Esophagus (tissue), 2 donors: ENCODE measurements around the gene NNAT. TPM values are rescaled to one million over a fixed set of nuclear protein-coding genes. Genes with fewer than 3 reads are reported as not detected.

Experiments used
- H3K27ac ChIP-seq, 2 donors: one replicate each; pipeline ENCODE4 v1.5.1; 2013; ENCODE audit warnings: low read depth in 2 of 2, mild to moderate bottlenecking in 2 of 2, inconsistent platforms in 1 of 2, low read length in 1 of 2, moderate library complexity in 1 of 2
- H3K27me3 ChIP-seq, 2 donors: one replicate each; pipeline ENCODE4 v1.6.1; 2013; ENCODE audit warnings: low read length in 2 of 2, control low read depth in 1 of 2, mild to moderate bottlenecking in 1 of 2; ENCODE audit not compliant: insufficient read depth in 2 of 2, control insufficient read depth in 1 of 2
- H3K36me3 ChIP-seq, 2 donors: one replicate each; pipeline ENCODE4 v1.6.1; 2013; ENCODE audit warnings: low read length in 1 of 2; ENCODE audit not compliant: control insufficient read depth in 2 of 2, insufficient read depth in 2 of 2
- H3K4me1 ChIP-seq, 2 donors: one replicate each; pipeline ENCODE4 v1.6.1; 2013; ENCODE audit warnings: low read length in 1 of 2; ENCODE audit not compliant: control insufficient read depth in 2 of 2, insufficient read depth in 2 of 2
- H3K4me3 ChIP-seq, 2 donors: one replicate each; pipeline ENCODE4 v1.5.1; 2013; ENCODE audit warnings: low read length in 2 of 2, mild to moderate bottlenecking in 2 of 2, low read depth in 1 of 2, moderate library complexity in 1 of 2
- H3K9me3 ChIP-seq, 2 donors: one replicate each; pipeline ENCODE4 v1.6.1; 2013; ENCODE audit warnings: mild to moderate bottlenecking in 2 of 2, low read depth in 1 of 2, low read length in 1 of 2, moderate library complexity in 1 of 2; ENCODE audit not compliant: control insufficient read depth in 2 of 2, insufficient read depth in 1 of 2
- WGBS, 2 donors: extraction: QIAGEN DNeasy Blood & Tissue Kit; methylation state at CpG; one replicate each; pipeline ENCODE4 v1.1.7; 2013; 5-methylcytosine and 5-hydroxymethylcytosine counted together
- polyA plus RNA-seq, 2 donors: library from polyadenylated mRNA; stranded (reverse); fragments of 200-250 nt; gene quantifications; one replicate each; pipeline ENCODE4 v1.2.3, GENCODE V29; 2013
- donor health status: healthy with polysubstance abuse.
- donor health status: Bipolar disorder and iron deficiency.

Gene NNAT
- polyA plus RNA-seq, 2 donors = 2.5 to 3.8 TPM

- Histone ChIP-seq H3K4me1 (peaks cover 0 to 2% of the 10 kb centered on the region in 2 donors), H3K9me3 (no peaks in the 10 kb centered on the region), H3K27ac (no peak overlapping the region), H3K27me3 (no peaks in the 10 kb centered on the region), H3K36me3 (peaks cover 8 to 26% of the 10 kb centered on the region in 2 donors), H3K4me3 (no peak overlapping the region)
- WGBS, 2 donors = 79 to 85% methylated on average over 4 of the region's 4 CpGs
Observed at GRCh38 chr20:37513779-37514359, 7.2 kb upstream of the NNAT start.

GRCh38 chr20:37515876-37516275, 5.2 kb upstream of the NNAT start:
- Histone ChIP-seq H3K4me1 (peaks cover 4 to 5% of the 10 kb centered on the region in 2 donors), H3K27ac (no peak overlapping the region), H3K36me3 (peaks cover 8 to 24% of the 10 kb centered on the region in 2 donors), H3K9me3 (no peaks in the 10 kb centered on the region), H3K4me3 (no peak overlapping the region), H3K27me3 (no peaks in the 10 kb centered on the region)
- 77 to 79% methylated on average over 4 of the region's 4 CpGs for WGBS, 2 donors

- WGBS, 2 donors = 46 to 55% methylated on average over 13 of the region's 13 CpGs
- Histone ChIP-seq H3K4me3 (no peak overlapping the region), H3K4me1 (peaks cover 5 to 6% of the 10 kb centered on the region in 2 donors), H3K27ac (no peak overlapping the region), H3K36me3 (peaks cover 8 to 29% of the 10 kb centered on the region in 2 donors), H3K9me3 (no peaks in the 10 kb centered on the region), H3K27me3 (no peaks in the 10 kb centered on the region)
Observed at GRCh38 chr20:37516811-37517750, 4.0 kb upstream of the NNAT start.

GRCh38 chr20:37518059-37518458, 3.0 kb upstream of the NNAT start:
- WGBS, 2 donors = 77 to 80% methylated on average over 7 of the region's 7 CpGs
- peaks cover 10 to 12% of the 10 kb centered on the region in 2 donors for H3K4me1 ChIP-seq
- no peak overlapping the region for H3K4me3 ChIP-seq
- no peaks in the 10 kb centered on the region for H3K9me3 ChIP-seq
- H3K36me3 ChIP-seq = peaks cover 8 to 31% of the 10 kb centered on the region in 2 donors
- H3K27ac ChIP-seq = peak overlapping the region in 1 of 2 donors; percentile 18
- no peaks in the 10 kb centered on the region for H3K27me3 ChIP-seq

DNA sequence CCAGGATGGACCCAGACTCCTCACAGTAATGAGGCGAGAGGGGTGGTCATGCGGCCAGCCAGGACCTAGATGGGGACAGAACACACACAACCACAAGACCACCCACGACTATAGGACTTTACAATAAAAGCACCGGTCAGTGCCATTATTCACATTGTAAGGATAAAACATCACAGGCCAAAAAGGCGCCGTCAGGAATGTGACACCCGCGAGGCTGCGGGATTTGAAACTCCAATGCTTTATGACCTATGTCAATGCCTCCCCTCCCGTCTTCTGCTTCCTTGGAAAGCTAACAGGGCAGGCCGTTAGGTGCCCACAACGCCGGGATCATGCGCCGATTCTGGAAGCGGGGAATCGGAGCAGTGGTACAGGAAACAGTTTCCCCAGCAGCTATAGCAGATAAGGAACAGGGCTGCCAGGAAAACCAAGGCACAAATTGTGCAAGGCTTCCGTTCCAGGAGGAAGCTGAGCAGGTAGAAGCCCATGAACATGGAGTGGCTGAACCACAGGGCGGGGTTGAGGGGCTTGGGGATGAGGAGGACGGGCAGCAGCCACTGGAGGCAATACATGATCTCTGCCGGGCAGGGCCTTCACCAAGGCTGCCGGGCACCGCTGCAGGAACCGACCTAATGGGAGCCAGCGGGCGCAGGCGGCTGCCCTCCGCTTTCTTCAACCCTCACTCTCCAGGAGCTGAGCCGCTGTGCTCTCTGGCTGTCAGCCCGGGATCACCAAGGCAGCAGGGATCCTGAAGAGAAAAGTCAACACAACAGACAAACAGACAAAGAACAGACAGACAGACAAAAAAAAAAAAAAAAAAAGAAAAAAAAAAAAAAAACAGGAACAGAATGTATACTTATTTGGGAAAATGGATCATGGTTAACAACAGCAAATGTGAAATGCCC, 2.2 kb upstream of the NNAT start:
- Histone ChIP-seq H3K9me3 (no peaks in the 10 kb centered on the region), H3K27me3 (no peaks in the 10 kb centered on the region), H3K4me3 (no peak overlapping the region), H3K27ac (peak overlapping the region in 1 of 2 donors; percentile 18), H3K4me1 (peaks cover 10 to 12% of the 10 kb centered on the region in 2 donors), H3K36me3 (peaks cover 5 to 26% of the 10 kb centered on the region in 2 donors)
- 58 to 65% methylated on average over 30 of the region's 30 CpGs for WGBS, 2 donors

DNA sequence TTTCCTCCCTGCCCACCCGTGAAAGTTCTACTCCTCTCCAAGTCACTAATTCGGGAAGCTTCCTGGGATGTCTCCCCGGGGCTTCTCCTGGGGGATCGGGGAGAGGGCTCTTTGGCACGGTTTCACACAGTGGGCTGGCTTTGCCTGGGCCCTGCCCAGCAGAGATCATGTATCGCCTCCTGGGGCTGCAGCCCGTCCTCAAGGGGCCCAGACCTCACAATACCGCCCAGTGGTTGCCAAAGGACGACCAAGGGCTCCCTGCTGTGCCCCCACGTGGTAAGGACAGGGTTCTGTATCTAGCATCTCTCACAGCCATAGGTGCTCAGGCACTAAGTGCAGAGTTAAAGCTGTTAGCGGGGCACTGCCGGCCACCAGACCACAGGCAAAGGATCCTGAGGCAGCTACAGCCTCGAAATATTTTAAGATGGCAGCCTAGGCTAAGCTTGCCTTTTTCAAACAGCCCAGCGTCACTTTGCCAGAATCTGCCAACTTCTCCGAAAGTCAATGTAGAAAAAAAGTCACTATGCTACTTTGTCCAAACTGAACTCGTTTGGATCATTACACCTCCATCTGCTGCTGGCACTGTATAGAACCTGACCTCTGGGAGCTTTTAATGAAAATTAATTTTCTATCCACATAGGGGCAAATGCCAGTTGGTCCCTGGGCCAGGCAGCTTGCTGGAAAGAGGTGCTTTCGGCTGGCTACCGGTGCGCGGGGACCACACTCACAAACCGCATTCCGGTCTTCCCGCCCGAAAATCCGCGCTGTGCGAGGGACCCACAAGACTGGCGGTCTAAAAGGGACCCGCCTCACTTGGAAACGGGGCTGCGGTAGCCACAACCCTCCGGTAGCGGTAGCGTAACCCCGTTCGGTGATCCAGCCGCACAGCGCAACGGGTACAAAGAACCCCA, 1.3 kb upstream of the NNAT start:
- Histone ChIP-seq H3K4me1 (peaks cover 10 to 20% of the 10 kb centered on the region in 2 donors), H3K36me3 (peaks cover 5 to 18% of the 10 kb centered on the region in 2 donors), H3K4me3 (no peak overlapping the region), H3K27ac (peak overlapping the region in 1 of 2 donors; percentile 73), H3K9me3 (no peaks in the 10 kb centered on the region), H3K27me3 (no peaks in the 10 kb centered on the region)
- 73 to 80% methylated on average over 39 of the region's 39 CpGs for WGBS, 2 donors

DNA sequence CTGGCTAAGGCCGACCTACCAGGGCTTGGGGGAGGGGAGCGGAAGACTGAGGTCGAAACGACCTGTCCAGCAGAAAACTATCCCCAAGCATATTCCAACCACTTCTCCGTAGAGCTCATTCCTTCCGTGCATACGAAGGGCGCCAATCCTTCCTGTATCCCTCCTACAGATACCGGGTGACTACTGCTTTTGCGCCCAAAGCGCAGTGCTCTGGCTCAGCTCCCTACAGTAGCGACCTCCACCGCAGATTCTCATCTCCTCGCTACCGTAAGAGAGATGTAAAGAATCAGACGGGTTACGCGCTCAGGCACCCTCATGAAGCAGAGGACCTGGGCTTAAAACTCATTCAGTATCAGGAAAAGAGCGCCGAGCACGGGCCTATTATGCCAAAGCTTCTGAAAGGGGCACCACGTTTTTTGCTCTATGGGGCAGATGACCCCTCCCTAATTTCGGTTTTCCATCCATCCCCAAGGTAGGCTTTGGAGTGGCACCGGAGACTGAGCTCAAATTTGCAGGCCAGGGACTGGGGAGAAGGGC, 563 bp upstream of the NNAT start:
- WGBS, 2 donors = 84% methylated on average over 24 of the region's 24 CpGs
- Histone ChIP-seq H3K4me3 (no peak overlapping the region), H3K36me3 (peaks cover 0 to 18% of the 10 kb centered on the region in 2 donors), H3K27ac (no peak overlapping the region), H3K9me3 (no peaks in the 10 kb centered on the region), H3K27me3 (no peaks in the 10 kb centered on the region), H3K4me1 (peaks cover 13 to 28% of the 10 kb centered on the region in 2 donors)

- peaks cover 18 to 28% of the 10 kb centered on the region in 2 donors for H3K4me1 ChIP-seq
Observed at GRCh38 chr20:37522260-37523011, 1.4 kb downstream of the NNAT start.

More at GRCh38 chr20:37522260-37523011, 1.4 kb downstream of the NNAT start:
- 46 to 61% methylated on average over 34 to 36 of the region's 36 CpGs for WGBS, 2 donors
- no peaks in the 10 kb centered on the region for H3K27me3 ChIP-seq
- H3K9me3 ChIP-seq = no peaks in the 10 kb centered on the region
- peaks cover 0 to 17% of the 10 kb centered on the region in 2 donors for H3K36me3 ChIP-seq
- H3K27ac ChIP-seq = peak overlapping the region in 1 of 2 donors; percentile 45
- H3K4me3 ChIP-seq = no peak overlapping the region
